GM19468 (cell line): Measurements from ENCODE around the gene PAPPA2.

Experiments
- ATAC-seq: cut with Tn5 transposase; IDR thresholded peaks from one replicate; pipeline ENCODE4 v1.9.1; 2021; ENCODE audit warnings: mild to moderate bottlenecking, moderate library complexity, moderate number of reproducible peaks; ENCODE audit not compliant: unreplicated experiment; ENCODE audit errors: extremely low read depth

PAPPA2 gene

GRCh38 chr1:176795929-176796328 is 333.0 kb downstream of the PAPPA2 start:
- no peak for ATAC-seq

GRCh38 chr1:176796583-176796982 is 333.6 kb downstream of the PAPPA2 start:
- no peak for ATAC-seq

- ATAC-seq: no peak
Measured at GRCh38 chr1:176799327-176799726, 336.4 kb downstream of the PAPPA2 start.

GRCh38 chr1:176800978-176801513 is 338.1 kb downstream of the PAPPA2 start:
- no peak for ATAC-seq

GRCh38 chr1:176801514-176802020 is 338.6 kb downstream of the PAPPA2 start:
- no peak for ATAC-seq

- no peak for ATAC-seq
Measured at GRCh38 chr1:176802316-176802715, 339.3 kb downstream of the PAPPA2 start.

GRCh38 chr1:176803042-176803441 is 340.1 kb downstream of the PAPPA2 start:
- ATAC-seq: no peak

- ATAC-seq: no peak
Measured at GRCh38 chr1:176803596-176803995, 340.6 kb downstream of the PAPPA2 start.

- no peak for ATAC-seq
Measured at GRCh38 chr1:176809292-176809691, 346.3 kb downstream of the PAPPA2 start.

- no peak for ATAC-seq
Measured at GRCh38 chr1:176811511-176812288, 348.7 kb downstream of the PAPPA2 start.

GRCh38 chr1:176815621-176816020 is 352.6 kb downstream of the PAPPA2 start:
- ATAC-seq: no peak

GRCh38 chr1:176816232-176816631 is 353.3 kb downstream of the PAPPA2 start:
- no peak for ATAC-seq

GRCh38 chr1:176820391-176821031 is 357.5 kb downstream of the PAPPA2 start:
- no peak for ATAC-seq

GRCh38 chr1:176826265-176826664 is 363.3 kb downstream of the PAPPA2 start:
- no peak for ATAC-seq

- no peak for ATAC-seq
Measured at GRCh38 chr1:176829261-176829660, 366.3 kb downstream of the PAPPA2 start.

- no peak for ATAC-seq
Measured at GRCh38 chr1:176831150-176831549, 368.2 kb downstream of the PAPPA2 start.

GRCh38 chr1:176837708-176838107 is 374.7 kb downstream of the PAPPA2 start:
- ATAC-seq: no peak

GRCh38 chr1:176838276-176838995 is 375.5 kb downstream of the PAPPA2 start:
- no peak for ATAC-seq

GRCh38 chr1:176839216-176839615 is 376.2 kb downstream of the PAPPA2 start:
- ATAC-seq: no peak

GRCh38 chr1:176841238-176841637 is 378.3 kb downstream of the PAPPA2 start:
- no peak for ATAC-seq
